Measurements from ENCODE around the gene MRPL54.

Gene MRPL54

GRCh38 chr19:3725121-3725520 is 37.4 kb upstream of the MRPL54 start:
- no peaks in the 10 kb centered on the region for H3F3A ChIP-seq (ENCODE audit: low read depth)
- no peak overlapping the region for H3K4me2 ChIP-seq (ENCODE audit: low read depth, low read length, poor library complexity, severe bottlenecking)
- peaks cover 9% of the 10 kb centered on the region for H3K4me1 ChIP-seq (ENCODE audit: insufficient read depth, low read length, poor library complexity, severe bottlenecking)
- H3K36me3 ChIP-seq (ENCODE audit: insufficient read depth, low read length): no peaks in the 10 kb centered on the region
- H3K27me3 ChIP-seq (ENCODE audit: insufficient read depth, low read length, poor library complexity, severe bottlenecking): no peaks in the 10 kb centered on the region
- H3K9ac ChIP-seq (ENCODE audit: low read depth, low read length, poor library complexity, severe bottlenecking): no peak overlapping the region
- H4K20me1 ChIP-seq (ENCODE audit: insufficient read depth, low read length, poor library complexity, severe bottlenecking): no peaks in the 10 kb centered on the region
- no peak for TF ChIP-seq EZH2phosphoT487 (IDR thresholded peaks at IDR 0.05; ENCODE audit: borderline replicate concordance)
- TF ChIP-seq CTCF (conservative IDR thresholded peaks at IDR 0.05; ENCODE audit: low read length): no peak
- H3K4me3 ChIP-seq (ENCODE audit: low read length, poor library complexity, severe bottlenecking): no peak overlapping the region
- no peaks in the 10 kb centered on the region for H3K79me2 ChIP-seq (ENCODE audit: insufficient read depth, low read length)
- no peaks in the 10 kb centered on the region for H3K9me2 ChIP-seq (replicated peaks; ENCODE audit: low read depth, low read length)
- H3K9me3 ChIP-seq (ENCODE audit: insufficient read depth, low read depth, low read length): no peaks in the 10 kb centered on the region
- H2AFZ ChIP-seq (ENCODE audit: low read length): no peak overlapping the region

GRCh38 chr19:3725640-3726310 is 36.7 kb upstream of the MRPL54 start:
- H3K4me2 ChIP-seq (ENCODE audit: low read depth, low read length, poor library complexity, severe bottlenecking): no peak overlapping the region
- no peaks in the 10 kb centered on the region for H3K79me2 ChIP-seq (ENCODE audit: insufficient read depth, low read length)
- TF ChIP-seq EZH2phosphoT487 (IDR thresholded peaks at IDR 0.05; ENCODE audit: borderline replicate concordance): no peak
- no peak for TF ChIP-seq CTCF (conservative IDR thresholded peaks at IDR 0.05; ENCODE audit: low read length)
- H3K36me3 ChIP-seq (ENCODE audit: insufficient read depth, low read length): no peaks in the 10 kb centered on the region
- no peaks in the 10 kb centered on the region for H3K9me3 ChIP-seq (ENCODE audit: insufficient read depth, low read depth, low read length)
- no peak overlapping the region for H3K4me3 ChIP-seq (ENCODE audit: low read length, poor library complexity, severe bottlenecking)
- H2AFZ ChIP-seq (ENCODE audit: low read length): no peak overlapping the region
- H3K4me1 ChIP-seq (ENCODE audit: insufficient read depth, low read length, poor library complexity, severe bottlenecking): peaks cover 9% of the 10 kb centered on the region
- no peaks in the 10 kb centered on the region for H3F3A ChIP-seq (ENCODE audit: low read depth)
- H4K20me1 ChIP-seq (ENCODE audit: insufficient read depth, low read length, poor library complexity, severe bottlenecking): no peaks in the 10 kb centered on the region
- H3K9me2 ChIP-seq (replicated peaks; ENCODE audit: low read depth, low read length): no peaks in the 10 kb centered on the region
- H3K9ac ChIP-seq (ENCODE audit: low read depth, low read length, poor library complexity, severe bottlenecking): no peak overlapping the region
- no peaks in the 10 kb centered on the region for H3K27me3 ChIP-seq (ENCODE audit: insufficient read depth, low read length, poor library complexity, severe bottlenecking)

GRCh38 chr19:3730457-3730958 is 32.0 kb upstream of the MRPL54 start:
- H3K27me3 ChIP-seq (ENCODE audit: insufficient read depth, low read length, poor library complexity, severe bottlenecking): no peaks in the 10 kb centered on the region
- no peak overlapping the region for H3K4me2 ChIP-seq (ENCODE audit: low read depth, low read length, poor library complexity, severe bottlenecking)
- H3K4me3 ChIP-seq (ENCODE audit: low read length, poor library complexity, severe bottlenecking): no peak overlapping the region
- no peak overlapping the region for H2AFZ ChIP-seq (ENCODE audit: low read length)
- H3K9me3 ChIP-seq (ENCODE audit: insufficient read depth, low read depth, low read length): no peaks in the 10 kb centered on the region
- H3K36me3 ChIP-seq (ENCODE audit: insufficient read depth, low read length): no peaks in the 10 kb centered on the region
- TF ChIP-seq CTCF (conservative IDR thresholded peaks at IDR 0.05; ENCODE audit: low read length): no peak
- no peak for TF ChIP-seq EZH2phosphoT487 (IDR thresholded peaks at IDR 0.05; ENCODE audit: borderline replicate concordance)
- no peaks in the 10 kb centered on the region for H3K4me1 ChIP-seq (ENCODE audit: insufficient read depth, low read length, poor library complexity, severe bottlenecking)
- H3K79me2 ChIP-seq (ENCODE audit: insufficient read depth, low read length): no peaks in the 10 kb centered on the region
- H3K9ac ChIP-seq (ENCODE audit: low read depth, low read length, poor library complexity, severe bottlenecking): no peak overlapping the region
- no peaks in the 10 kb centered on the region for H3K9me2 ChIP-seq (replicated peaks; ENCODE audit: low read depth, low read length)
- H3F3A ChIP-seq (ENCODE audit: low read depth): no peaks in the 10 kb centered on the region
- no peaks in the 10 kb centered on the region for H4K20me1 ChIP-seq (ENCODE audit: insufficient read depth, low read length, poor library complexity, severe bottlenecking)

All from Loucy (cell line).